ENCODE results near the gene TEX54. TPM values are rescaled to one million over a fixed set of nuclear protein-coding genes. Genes with fewer than 3 reads are reported as not detected.

The TEX54 gene
- total and polyA plus RNA-seq, 2 experiments from 2014 or later: 1.8 TPM; not detected in 1

DNA sequence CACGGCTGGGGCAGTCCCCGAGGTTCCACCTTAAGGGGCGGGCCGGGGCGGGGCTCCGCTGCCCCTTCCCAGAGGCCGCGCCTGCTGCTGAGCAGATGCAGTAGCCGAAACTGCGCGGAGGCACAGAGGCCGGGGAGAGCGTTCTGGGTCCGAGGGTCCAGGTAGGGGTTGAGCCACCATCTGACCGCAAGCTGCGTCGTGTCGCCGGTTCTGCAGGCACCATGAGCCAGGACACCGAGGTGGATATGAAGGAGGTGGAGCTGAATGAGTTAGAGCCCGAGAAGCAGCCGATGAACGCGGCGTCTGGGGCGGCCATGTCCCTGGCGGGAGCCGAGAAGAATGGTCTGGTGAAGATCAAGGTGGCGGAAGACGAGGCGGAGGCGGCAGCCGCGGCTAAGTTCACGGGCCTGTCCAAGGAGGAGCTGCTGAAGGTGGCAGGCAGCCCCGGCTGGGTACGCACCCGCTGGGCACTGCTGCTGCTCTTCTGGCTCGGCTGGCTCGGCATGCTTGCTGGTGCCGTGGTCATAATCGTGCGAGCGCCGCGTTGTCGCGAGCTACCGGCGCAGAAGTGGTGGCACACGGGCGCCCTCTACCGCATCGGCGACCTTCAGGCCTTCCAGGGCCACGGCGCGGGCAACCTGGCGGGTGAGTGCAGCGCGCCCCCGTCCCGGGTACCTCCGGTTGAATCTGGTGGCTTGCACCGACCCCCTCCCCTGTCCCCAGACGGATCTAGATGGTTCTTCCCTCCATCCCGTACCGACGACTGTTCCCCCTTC lies 48.4 kb upstream of the TEX54 start, which contains the start of gene SLC3A2:
TSS of gene SLC3A2 (plus strand) at position 94 of the 776 bp plus-strand sequence. CDS start at position 222, 128 bp downstream.
- WGBS (ENCODE audit: low lambda C conversion rate, missing lambda C conversion rate): 1% methylated on average over 56 of the region's 69 CpGs
- peaks cover 43% of the 10 kb centered on the region for H3K4me1 ChIP-seq (ENCODE audit: insufficient read depth)
- no peaks in the 10 kb centered on the region for H3K9me3 ChIP-seq (ENCODE audit: low read depth)
- peak within 1 kb of the TSS; percentile 100 for H3K27ac ChIP-seq
- H3K4me3 ChIP-seq: peak within 1 kb of the TSS; percentile 82
- TF ChIP-seq EZH2phosphoT487 (IDR thresholded peaks at IDR 0.05; ENCODE audit: low read depth, severe bottlenecking, unreplicated experiment): no peak
- no peak for TF ChIP-seq EZH2 (IDR thresholded peaks at IDR 0.05; ENCODE audit: borderline replicate concordance)
- TF ChIP-seq, protein P1, sequence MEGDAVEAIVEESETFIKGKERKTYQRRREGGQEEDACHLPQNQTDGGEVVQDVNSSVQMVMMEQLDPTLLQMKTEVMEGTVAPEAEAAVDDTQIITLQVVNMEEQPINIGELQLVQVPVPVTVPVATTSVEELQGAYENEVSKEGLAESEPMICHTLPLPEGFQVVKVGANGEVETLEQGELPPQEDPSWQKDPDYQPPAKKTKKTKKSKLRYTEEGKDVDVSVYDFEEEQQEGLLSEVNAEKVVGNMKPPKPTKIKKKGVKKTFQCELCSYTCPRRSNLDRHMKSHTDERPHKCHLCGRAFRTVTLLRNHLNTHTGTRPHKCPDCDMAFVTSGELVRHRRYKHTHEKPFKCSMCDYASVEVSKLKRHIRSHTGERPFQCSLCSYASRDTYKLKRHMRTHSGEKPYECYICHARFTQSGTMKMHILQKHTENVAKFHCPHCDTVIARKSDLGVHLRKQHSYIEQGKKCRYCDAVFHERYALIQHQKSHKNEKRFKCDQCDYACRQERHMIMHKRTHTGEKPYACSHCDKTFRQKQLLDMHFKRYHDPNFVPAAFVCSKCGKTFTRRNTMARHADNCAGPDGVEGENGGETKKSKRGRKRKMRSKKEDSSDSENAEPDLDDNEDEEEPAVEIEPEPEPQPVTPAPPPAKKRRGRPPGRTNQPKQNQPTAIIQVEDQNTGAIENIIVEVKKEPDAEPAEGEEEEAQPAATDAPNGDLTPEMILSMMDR (IDR thresholded peaks at IDR 0.05; ENCODE audit: poor library complexity): peak; percentile 77
- H3K36me3 ChIP-seq (replicated peaks; ENCODE audit: insufficient read depth, low read depth): no peaks in the 10 kb centered on the region
- peak within 1 kb of the TSS; percentile 91 for H3K4me2 ChIP-seq
- no peaks in the 10 kb centered on the region for H3K27me3 ChIP-seq
- peak; percentile 96 for DNase-seq (ENCODE audit: low spot score)
- H4K20me1 ChIP-seq (ENCODE audit: insufficient read depth, poor library complexity, severe bottlenecking): peaks cover 33% of the 10 kb centered on the region
- peak within 1 kb of the TSS; percentile 7 for H2AFZ ChIP-seq
- H3K9me2 ChIP-seq (replicated peaks; ENCODE audit: insufficient read depth): no peaks in the 10 kb centered on the region
- peaks cover 66% of the 10 kb centered on the region for H3K79me2 ChIP-seq

DNA sequence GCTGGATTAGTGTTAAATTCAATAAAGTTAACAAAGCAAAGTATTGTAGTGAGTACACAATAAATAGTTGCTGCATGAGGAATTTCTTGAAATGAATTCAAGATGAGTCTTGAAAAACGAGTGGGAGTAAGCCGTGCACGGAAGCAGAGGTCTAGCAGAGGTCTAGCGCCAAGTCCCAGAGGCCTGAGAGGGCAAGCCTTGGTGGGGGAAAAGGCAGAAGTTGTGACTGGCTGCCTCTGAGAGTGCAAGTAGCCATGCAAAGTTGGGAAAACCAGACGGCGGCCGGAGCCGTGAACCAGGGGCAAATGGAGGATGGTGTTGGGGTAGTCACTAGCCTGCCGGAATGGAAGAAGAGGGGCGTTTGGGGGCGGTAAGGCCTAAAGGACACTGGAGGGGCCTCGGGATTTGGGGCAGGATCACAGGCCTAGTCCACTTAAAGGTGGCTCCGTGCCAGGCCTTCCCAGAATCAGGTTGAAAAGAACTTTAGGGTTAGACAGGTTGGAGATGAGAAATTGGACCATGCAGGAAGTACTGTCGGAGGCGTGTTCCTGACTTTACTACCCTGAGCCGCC lies 47.7 kb upstream of the TEX54 start:
- Histone ChIP-seq H3K4me2 (peak overlapping the region; percentile 91), H3K4me3 (peak overlapping the region; percentile 72), H3K79me2 (peaks cover 61% of the 10 kb centered on the region), H2AFZ (no peak overlapping the region), H3K36me3 (replicated peaks; ENCODE audit: insufficient read depth, low read depth) (no peaks in the 10 kb centered on the region), H3K27ac (peak overlapping the region; percentile 100), H4K20me1 (ENCODE audit: insufficient read depth, poor library complexity, severe bottlenecking) (peaks cover 26% of the 10 kb centered on the region), H3K4me1 (ENCODE audit: insufficient read depth) (peaks cover 43% of the 10 kb centered on the region), H3K9me3 (ENCODE audit: low read depth) (no peaks in the 10 kb centered on the region), H3K9me2 (replicated peaks; ENCODE audit: insufficient read depth) (no peaks in the 10 kb centered on the region), H3K27me3 (no peaks in the 10 kb centered on the region)
- TF ChIP-seq EZH2 (IDR thresholded peaks at IDR 0.05; ENCODE audit: borderline replicate concordance) (no peak), EZH2phosphoT487 (IDR thresholded peaks at IDR 0.05; ENCODE audit: low read depth, severe bottlenecking, unreplicated experiment) (no peak)
- TF ChIP-seq, protein P1 (IDR thresholded peaks at IDR 0.05; ENCODE audit: poor library complexity): no peak
- WGBS (ENCODE audit: low lambda C conversion rate, missing lambda C conversion rate): 8% methylated on average over 16 of the region's 16 CpGs
- DNase-seq (ENCODE audit: low spot score): peak; percentile 66

DNA sequence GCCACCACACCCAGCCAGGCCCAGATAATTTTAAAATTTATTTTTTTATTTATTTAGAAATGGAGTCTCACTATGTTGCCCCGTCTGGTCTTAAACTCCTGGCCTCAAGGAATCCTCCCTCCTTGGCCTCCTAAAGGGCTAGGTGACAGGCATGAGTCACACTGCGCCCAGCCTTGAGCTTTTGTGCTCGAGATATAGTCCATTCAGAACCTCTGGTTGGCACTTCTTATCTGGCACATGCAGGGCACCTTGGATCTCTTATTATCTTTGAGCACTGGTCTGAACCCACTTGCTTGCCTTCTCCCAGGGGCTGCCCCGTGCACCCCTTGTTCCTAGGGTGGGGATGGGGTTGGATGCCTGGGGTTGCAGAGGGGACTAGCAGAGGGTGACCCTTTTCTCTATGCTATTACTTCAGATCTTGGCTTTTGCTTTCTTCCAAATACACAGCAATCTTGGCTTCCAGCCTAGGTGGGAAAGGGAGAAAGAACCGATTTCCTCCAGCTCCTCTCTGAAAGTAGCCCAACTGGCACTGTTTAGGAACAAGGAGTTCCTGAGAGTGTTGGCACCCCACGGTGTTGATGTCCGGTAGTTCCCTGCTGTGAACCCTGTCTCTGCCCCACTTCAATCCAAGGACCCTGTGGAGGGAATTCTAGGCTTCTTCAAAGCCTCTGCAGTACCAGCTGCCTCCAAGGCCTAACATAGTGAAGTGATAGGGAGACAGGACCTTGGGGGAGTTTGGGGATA lies 46.8 kb upstream of the TEX54 start:
- 84% methylated on average over 7 of the region's 7 CpGs for WGBS (ENCODE audit: low lambda C conversion rate, missing lambda C conversion rate)
- no peak for DNase-seq (ENCODE audit: low spot score)
- H4K20me1 ChIP-seq (ENCODE audit: insufficient read depth, poor library complexity, severe bottlenecking): peaks cover 17% of the 10 kb centered on the region
- H3K79me2 ChIP-seq: peaks cover 57% of the 10 kb centered on the region
- peak overlapping the region; percentile 100 for H3K27ac ChIP-seq
- no peak overlapping the region for H2AFZ ChIP-seq
- H3K9me2 ChIP-seq (replicated peaks; ENCODE audit: insufficient read depth): no peaks in the 10 kb centered on the region
- no peak for TF ChIP-seq EZH2 (IDR thresholded peaks at IDR 0.05; ENCODE audit: borderline replicate concordance)
- TF ChIP-seq EZH2phosphoT487 (IDR thresholded peaks at IDR 0.05; ENCODE audit: low read depth, severe bottlenecking, unreplicated experiment): no peak
- TF ChIP-seq, protein P1 (IDR thresholded peaks at IDR 0.05; ENCODE audit: poor library complexity): no peak
- peaks cover 38% of the 10 kb centered on the region for H3K4me1 ChIP-seq (ENCODE audit: insufficient read depth)
- no peak overlapping the region for H3K4me3 ChIP-seq
- H3K27me3 ChIP-seq: no peaks in the 10 kb centered on the region
- H3K9me3 ChIP-seq (ENCODE audit: low read depth): no peaks in the 10 kb centered on the region
- no peaks in the 10 kb centered on the region for H3K36me3 ChIP-seq (replicated peaks; ENCODE audit: insufficient read depth, low read depth)
- peak overlapping the region; percentile 91 for H3K4me2 ChIP-seq
